ENCODE measurements around the gene TDRKH.

The TDRKH gene

GRCh38 chr1:151834239-151834638 is 43.9 kb upstream of the TDRKH start:
- Histone ChIP-seq H3K27ac (replicated peaks; ENCODE audit: low read length) (no peak overlapping the region), H4K8ac (ENCODE audit: low read depth, low read length) (no peak overlapping the region), H2BK12ac (ENCODE audit: low read length) (no peak overlapping the region), H2BK15ac (ENCODE audit: low read length) (no peak overlapping the region), H2BK120ac (ENCODE audit: low read depth, low read length) (no peak overlapping the region), H3K4me2 (ENCODE audit: insufficient read depth, low read length, poor library complexity, severe bottlenecking) (no peak overlapping the region), H2BK5ac (ENCODE audit: low read length) (no peak overlapping the region), H3K9ac (ENCODE audit: low read depth, low read length, poor library complexity) (no peak overlapping the region), H4K91ac (ENCODE audit: low read depth, low read length, poor library complexity) (no peak overlapping the region), H2AK5ac (ENCODE audit: low read depth, low read length) (no peak overlapping the region), H3K4ac (ENCODE audit: low read length) (no peak overlapping the region), H3K36me3 (replicated peaks in 1 of 2; ENCODE audit: control insufficient read depth in 2 of 2, insufficient read depth in 2 of 2, low read length in 2 of 2) (no peaks in the 10 kb centered on the region), H2AFZ (ENCODE audit: low read length) (no peak overlapping the region), H3K79me1 (ENCODE audit: low read depth, low read length) (no peaks in the 10 kb centered on the region), H3K9me3 (replicated peaks in 1 of 2; ENCODE audit: control insufficient read depth in 2 of 2, insufficient read depth in 1 of 2, low read depth in 1 of 2, low read length in 2 of 2) (no peaks in the 10 kb centered on the region), H3K4me1 (ENCODE audit: control insufficient read depth in 2 of 2, insufficient read depth in 1 of 2, low read depth in 1 of 2, low read length in 2 of 2) (peaks cover 14% of the 10 kb centered on the region in 2 donors), H3K23ac (ENCODE audit: low read depth, low read length, poor library complexity) (no peak overlapping the region), H3K4me3 (ENCODE audit: low read length in 2 of 2) (no peak overlapping the region), H3K27me3 (ENCODE audit: control insufficient read depth in 3 of 3, insufficient read depth in 3 of 3, low read depth in 1 of 3, low read length in 3 of 3) (peaks cover 19 to 77% (median 27%) of the 10 kb centered on the region in 3 experiments), H3K14ac (ENCODE audit: low read length) (no peak overlapping the region), H3K18ac (ENCODE audit: low read length) (no peak overlapping the region)
- WGBS, 2 donors (ENCODE audit: extremely low coverage in 2 of 2, insufficient read length in 2 of 2, insufficient replicate concordance in 1 of 2) = no CpG with 5 or more reads among the region's 3 CpGs
- no peak for DNase-seq (ENCODE audit: low spot score)

DNA sequence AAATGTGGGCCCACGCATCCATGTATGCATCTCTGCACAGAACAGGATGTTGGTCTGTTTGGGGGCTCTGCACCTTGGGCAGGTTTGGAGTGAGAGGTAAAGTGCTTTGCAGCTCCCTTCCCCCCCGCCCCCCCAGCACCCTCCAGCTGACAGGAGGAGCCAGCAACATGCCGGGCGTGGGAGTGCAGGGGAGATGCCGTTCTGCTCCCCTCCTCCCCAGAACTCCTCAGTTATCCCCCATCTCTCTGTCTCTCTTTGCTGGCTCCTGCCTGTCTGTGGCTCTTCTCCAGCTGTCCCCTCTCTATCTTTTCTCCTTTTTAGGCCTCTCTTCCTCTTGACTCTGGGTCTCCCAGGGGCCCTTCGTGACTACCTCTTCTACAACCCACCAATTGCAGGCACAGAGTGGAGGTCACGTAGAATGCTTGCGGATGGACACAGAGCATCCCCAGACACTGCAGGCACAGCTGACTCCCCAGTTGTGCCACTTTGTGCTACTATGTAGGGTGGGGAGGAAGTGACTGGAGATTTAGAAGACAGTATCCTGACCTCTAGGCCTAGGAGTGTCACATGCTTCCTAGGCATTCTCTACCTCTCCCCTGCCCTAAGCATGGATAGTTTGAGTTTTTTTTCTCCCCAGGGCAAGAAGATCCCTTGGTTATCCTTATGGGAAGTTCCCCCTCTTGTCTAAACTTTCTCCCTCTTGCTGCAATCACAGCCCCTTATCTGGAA is 43.0 kb upstream of the TDRKH start:
- Histone ChIP-seq H3K36me3 (replicated peaks in 1 of 2; ENCODE audit: control insufficient read depth in 2 of 2, insufficient read depth in 2 of 2, low read length in 2 of 2) (no peaks in the 10 kb centered on the region), H3K14ac (ENCODE audit: low read length) (peak overlapping the region; percentile 32), H3K9me3 (replicated peaks in 1 of 2; ENCODE audit: control insufficient read depth in 2 of 2, insufficient read depth in 1 of 2, low read depth in 1 of 2, low read length in 2 of 2) (no peaks in the 10 kb centered on the region), H2BK5ac (ENCODE audit: low read length) (no peak overlapping the region), H4K8ac (ENCODE audit: low read depth, low read length) (no peak overlapping the region), H2AFZ (ENCODE audit: low read length) (no peak overlapping the region), H3K4ac (ENCODE audit: low read length) (no peak overlapping the region), H3K4me3 (ENCODE audit: low read length in 2 of 2) (no peak overlapping the region), H2AK5ac (ENCODE audit: low read depth, low read length) (no peak overlapping the region), H3K4me2 (ENCODE audit: insufficient read depth, low read length, poor library complexity, severe bottlenecking) (no peak overlapping the region), H3K27me3 (ENCODE audit: control insufficient read depth in 3 of 3, insufficient read depth in 3 of 3, low read depth in 1 of 3, low read length in 3 of 3) (peaks cover 11 to 68% (median 18%) of the 10 kb centered on the region in 3 experiments), H3K9ac (ENCODE audit: low read depth, low read length, poor library complexity) (no peak overlapping the region), H3K18ac (ENCODE audit: low read length) (no peak overlapping the region), H3K4me1 (ENCODE audit: control insufficient read depth in 2 of 2, insufficient read depth in 1 of 2, low read depth in 1 of 2, low read length in 2 of 2) (peaks cover 15 to 21% of the 10 kb centered on the region in 2 donors), H3K23ac (ENCODE audit: low read depth, low read length, poor library complexity) (no peak overlapping the region), H4K91ac (ENCODE audit: low read depth, low read length, poor library complexity) (no peak overlapping the region), H3K79me1 (ENCODE audit: low read depth, low read length) (no peaks in the 10 kb centered on the region), H2BK15ac (ENCODE audit: low read length) (no peak overlapping the region), H2BK120ac (ENCODE audit: low read depth, low read length) (no peak overlapping the region), H3K27ac (replicated peaks; ENCODE audit: low read length) (no peak overlapping the region), H2BK12ac (ENCODE audit: low read length) (no peak overlapping the region)
- WGBS, 2 donors (ENCODE audit: extremely low coverage in 2 of 2, insufficient read length in 2 of 2, insufficient replicate concordance in 1 of 2) = no CpG with 5 or more reads among the region's 8 CpGs
- DNase-seq (ENCODE audit: low spot score) = no peak

DNA sequence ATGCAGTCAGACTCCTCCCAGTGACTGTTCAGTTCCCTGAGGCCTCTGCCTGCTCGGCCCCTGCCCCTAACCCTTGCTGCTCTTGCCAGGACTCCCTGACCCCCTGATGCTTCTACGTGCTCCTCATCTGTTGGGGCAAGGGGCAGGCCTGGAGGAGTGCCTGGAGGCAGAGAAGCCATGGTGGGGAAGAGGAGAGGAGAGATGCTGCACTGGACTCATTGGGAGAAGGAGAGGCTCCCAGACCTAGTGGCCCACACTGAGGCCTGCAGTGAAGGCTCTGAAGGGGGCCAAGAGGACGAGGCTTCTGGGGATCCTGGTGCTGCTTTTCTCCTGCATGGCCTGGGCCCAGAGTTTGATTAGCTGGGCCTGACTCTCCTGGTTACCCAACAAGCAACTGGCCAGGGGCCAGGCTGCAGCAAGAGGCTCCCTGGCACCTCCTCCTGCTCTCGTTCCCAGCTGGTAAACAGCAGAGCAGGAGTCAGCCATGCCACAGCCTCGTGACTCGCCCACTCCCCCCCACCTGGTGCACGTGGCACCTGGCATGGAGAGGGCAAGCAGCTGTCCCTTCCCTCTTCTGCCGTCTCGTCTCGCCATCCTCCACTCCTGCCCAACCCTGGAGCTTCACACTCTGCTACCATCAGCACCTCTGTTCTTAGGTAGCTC is 42.1 kb upstream of the TDRKH start:
- H3K79me1 ChIP-seq (ENCODE audit: low read depth, low read length) = no peaks in the 10 kb centered on the region

GRCh38 chr1:151831605-151832004 is 41.3 kb upstream of the TDRKH start, which contains the start of gene RORC:
Gene RORC (minus strand): TSS chr1:151831802. CDS start chr1:151831764, 38 bp downstream.
- Histone ChIP-seq H3K27me3 (ENCODE audit: control insufficient read depth in 3 of 3, insufficient read depth in 3 of 3, low read depth in 1 of 3, low read length in 3 of 3) (peaks cover 0 to 51% (median under 1%) of the 10 kb centered on the region in 3 experiments), H3K23ac (ENCODE audit: low read depth, low read length, poor library complexity) (peak within 1 kb of the TSS; percentile 65), H2AFZ (ENCODE audit: low read length) (no peak within 1 kb of the TSS), H3K4me2 (ENCODE audit: insufficient read depth, low read length, poor library complexity, severe bottlenecking) (no peak within 1 kb of the TSS), H2BK12ac (ENCODE audit: low read length) (peak within 1 kb of the TSS; percentile 82), H2AK5ac (ENCODE audit: low read depth, low read length) (peak within 1 kb of the TSS; percentile 83), H3K36me3 (replicated peaks in 1 of 2; ENCODE audit: control insufficient read depth in 2 of 2, insufficient read depth in 2 of 2, low read length in 2 of 2) (no peaks in the 10 kb centered on the region), H2BK120ac (ENCODE audit: low read depth, low read length) (no peak within 1 kb of the TSS), H3K14ac (ENCODE audit: low read length) (peak within 1 kb of the TSS; percentile 90), H3K4me1 (ENCODE audit: control insufficient read depth in 2 of 2, insufficient read depth in 1 of 2, low read depth in 1 of 2, low read length in 2 of 2) (peaks cover 19 to 23% of the 10 kb centered on the region in 2 donors), H4K91ac (ENCODE audit: low read depth, low read length, poor library complexity) (no peak within 1 kb of the TSS), H3K9ac (ENCODE audit: low read depth, low read length, poor library complexity) (no peak within 1 kb of the TSS), H3K18ac (ENCODE audit: low read length) (peak within 1 kb of the TSS; percentile 37), H3K4ac (ENCODE audit: low read length) (peak within 1 kb of the TSS; percentile 42), H2BK5ac (ENCODE audit: low read length) (peak within 1 kb of the TSS; percentile 62), H2BK15ac (ENCODE audit: low read length) (peak within 1 kb of the TSS; percentile 54), H4K8ac (ENCODE audit: low read depth, low read length) (peak within 1 kb of the TSS; percentile 82), H3K27ac (replicated peaks; ENCODE audit: low read length) (no peak within 1 kb of the TSS), H3K4me3 (ENCODE audit: low read length in 2 of 2) (no peak within 1 kb of the TSS), H3K9me3 (replicated peaks in 1 of 2; ENCODE audit: control insufficient read depth in 2 of 2, insufficient read depth in 1 of 2, low read depth in 1 of 2, low read length in 2 of 2) (no peaks in the 10 kb centered on the region), H3K79me1 (ENCODE audit: low read depth, low read length) (no peaks in the 10 kb centered on the region)
- no CpG with 5 or more reads among the region's 5 CpGs for WGBS, 2 donors (ENCODE audit: extremely low coverage in 2 of 2, insufficient read length in 2 of 2, insufficient replicate concordance in 1 of 2)
- DNase-seq (ENCODE audit: low spot score) = no peak

More for the DNA sequence above, 42.1 kb upstream of the TDRKH start:
- Histone ChIP-seq H2BK12ac (ENCODE audit: low read length) (peak overlapping the region; percentile 24), H3K4ac (ENCODE audit: low read length) (peak overlapping the region; percentile 42), H2AK5ac (ENCODE audit: low read depth, low read length) (no peak overlapping the region), H3K27ac (replicated peaks; ENCODE audit: low read length) (no peak overlapping the region), H3K9me3 (replicated peaks in 1 of 2; ENCODE audit: control insufficient read depth in 2 of 2, insufficient read depth in 1 of 2, low read depth in 1 of 2, low read length in 2 of 2) (no peaks in the 10 kb centered on the region), H3K9ac (ENCODE audit: low read depth, low read length, poor library complexity) (no peak overlapping the region), H3K14ac (ENCODE audit: low read length) (no peak overlapping the region), H3K18ac (ENCODE audit: low read length) (peak overlapping the region; percentile 27), H2AFZ (ENCODE audit: low read length) (no peak overlapping the region), H4K8ac (ENCODE audit: low read depth, low read length) (no peak overlapping the region), H2BK120ac (ENCODE audit: low read depth, low read length) (no peak overlapping the region), H3K4me3 (ENCODE audit: low read length in 2 of 2) (no peak overlapping the region), H3K23ac (ENCODE audit: low read depth, low read length, poor library complexity) (peak overlapping the region; percentile 52), H3K36me3 (replicated peaks in 1 of 2; ENCODE audit: control insufficient read depth in 2 of 2, insufficient read depth in 2 of 2, low read length in 2 of 2) (no peaks in the 10 kb centered on the region), H2BK5ac (ENCODE audit: low read length) (no peak overlapping the region), H3K27me3 (ENCODE audit: control insufficient read depth in 3 of 3, insufficient read depth in 3 of 3, low read depth in 1 of 3, low read length in 3 of 3) (peaks cover 3 to 59% (median 9%) of the 10 kb centered on the region in 3 experiments), H3K4me2 (ENCODE audit: insufficient read depth, low read length, poor library complexity, severe bottlenecking) (no peak overlapping the region), H3K4me1 (ENCODE audit: control insufficient read depth in 2 of 2, insufficient read depth in 1 of 2, low read depth in 1 of 2, low read length in 2 of 2) (peaks cover 19 to 23% of the 10 kb centered on the region in 2 donors), H4K91ac (ENCODE audit: low read depth, low read length, poor library complexity) (no peak overlapping the region), H2BK15ac (ENCODE audit: low read length) (peak overlapping the region; percentile 54)
- no peak for DNase-seq (ENCODE audit: low spot score)
- no CpG with 5 or more reads among the region's 10 CpGs for WGBS, 2 donors (ENCODE audit: extremely low coverage in 2 of 2, insufficient read length in 2 of 2, insufficient replicate concordance in 1 of 2)
